Left ventricle myocardium inferior (tissue), 1 donor: ENCODE results near the gene RAD18. TPM values are rescaled to one million over a fixed set of nuclear protein-coding genes. Genes with fewer than 3 reads are reported as not detected.

Experiments used
- DNase-seq: peaks from one replicate; pipeline ENCODE4 v3.0.0-alpha.2; 2020
- H3K27ac ChIP-seq: fragments of 200-600 bp; replicated peaks from 2 replicates; pipeline ENCODE4 v1.8.0; 2021
- H3K27me3 ChIP-seq: fragments of 200-600 bp; 2 replicates; pipeline ENCODE4 v1.8.0; 2021; ENCODE audit warnings: low read depth
- H3K36me3 ChIP-seq: fragments of 200-600 bp; 2 replicates; pipeline ENCODE4 v1.8.0; 2021
- H3K4me1 ChIP-seq: fragments of 200-600 bp; 2 replicates; pipeline ENCODE4 v1.8.0; 2021
- H3K4me3 ChIP-seq: fragments of 200-600 bp; 2 replicates; pipeline ENCODE4 v1.8.0; 2021; ENCODE audit warnings: mild to moderate bottlenecking, moderate library complexity
- H3K9me3 ChIP-seq: fragments of 200-600 bp; replicated peaks from 2 replicates; pipeline ENCODE4 v1.8.0; 2021
- CTCF ChIP-seq: fragments of 200-600 bp; IDR thresholded peaks from 2 replicates; pipeline ENCODE4 v1.8.0; 2021; ENCODE audit warnings: antibody characterized with exemption, mild to moderate bottlenecking, borderline replicate concordance
- intact Hi-C: fragments of 100-400 bp; cut with micrococcal nuclease; formaldehyde crosslinking; loops from one replicate; pipeline ENCODE4 v1.11.0; 2022
- total RNA-seq: library from RNA; stranded (reverse); fragmentation: NEBNext Ultra II Directional; extraction: Animal tissue kit (Norgen Biotek cat#: 25700); gene quantifications from one replicate; pipeline ENCODE4 v1.2.1, GENCODE V29; 2021
- donor health status: DM: no; HTN: yes; CAD: no; lungs with severe emphysema.

The RAD18 gene
- total RNA-seq, 1 donor from 2014 or later, result 6.8 TPM

DNA sequence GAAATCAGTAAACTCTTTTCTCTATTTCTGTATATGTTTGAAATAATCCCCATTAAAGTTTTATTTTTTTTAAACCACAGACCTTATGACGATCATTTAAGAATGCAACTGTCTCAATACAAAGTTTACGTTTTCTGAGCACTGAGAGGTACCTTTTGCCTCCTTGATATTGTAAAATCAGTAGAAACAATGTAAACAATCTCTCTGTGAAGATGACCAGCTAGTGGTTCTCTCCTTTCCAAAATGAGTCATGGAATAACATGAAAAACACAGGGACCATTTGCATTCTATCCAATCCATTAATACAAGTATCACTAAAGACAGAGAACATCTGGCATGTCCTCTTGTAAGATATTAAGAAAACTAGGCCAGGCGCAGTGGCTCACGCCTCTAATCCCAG, 48.8 kb downstream of the RAD18 start:
- H3K36me3 ChIP-seq, result peaks cover 4% of the 10 kb centered on the region
- no peak overlapping the region for H3K27ac ChIP-seq
- no peaks in the 10 kb centered on the region for H3K4me1 ChIP-seq
- intact Hi-C loops, result no loop called here
- no peaks in the 10 kb centered on the region for H3K9me3 ChIP-seq
- no peak for DNase-seq
- H3K27me3 ChIP-seq, result no peaks in the 10 kb centered on the region
- H3K4me3 ChIP-seq, result no peak overlapping the region
- TF ChIP-seq CTCF, result no peak

- Histone ChIP-seq H3K4me1 (no peaks in the 10 kb centered on the region), H3K27ac (no peak overlapping the region), H3K27me3 (no peaks in the 10 kb centered on the region), H3K36me3 (no peaks in the 10 kb centered on the region), H3K4me3 (no peak overlapping the region), H3K9me3 (no peaks in the 10 kb centered on the region)
- DNase-seq, result no peak
- intact Hi-C loops, result no loop called here
- no peak for TF ChIP-seq CTCF
These were observed 51.5 kb downstream of the RAD18 start for GRCh38 chr3:8911781-8912180.

GRCh38 chr3:8909160-8909559, 54.1 kb downstream of the RAD18 start:
- H3K4me3 ChIP-seq, result no peak overlapping the region
- H3K36me3 ChIP-seq, result no peaks in the 10 kb centered on the region
- H3K27me3 ChIP-seq, result no peaks in the 10 kb centered on the region
- H3K9me3 ChIP-seq, result no peaks in the 10 kb centered on the region
- no peak for DNase-seq
- intact Hi-C loops, result no loop called here
- no peak for TF ChIP-seq CTCF
- H3K27ac ChIP-seq, result no peak overlapping the region
- no peaks in the 10 kb centered on the region for H3K4me1 ChIP-seq

DNA sequence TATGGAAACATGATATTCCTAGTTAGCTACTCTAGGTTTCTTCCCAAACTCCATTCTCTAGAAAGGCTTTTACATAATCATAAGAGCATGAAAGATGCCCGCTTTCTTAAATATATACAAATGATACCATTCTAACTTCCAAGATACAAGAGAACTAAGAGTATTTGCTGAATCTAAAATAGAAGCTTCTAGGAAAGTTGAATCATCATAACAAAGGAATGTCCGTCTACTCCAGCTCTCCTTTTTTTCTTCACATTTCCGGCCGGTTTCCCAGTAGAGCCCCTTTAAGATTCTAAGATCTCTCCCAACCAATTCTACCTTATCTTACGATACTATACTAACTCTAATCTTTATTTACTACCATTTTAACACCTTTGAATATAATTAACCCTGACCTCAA, 60.1 kb downstream of the RAD18 start:
- TF ChIP-seq CTCF, result no peak
- Histone ChIP-seq H3K9me3 (no peaks in the 10 kb centered on the region), H3K4me3 (no peak overlapping the region), H3K36me3 (no peaks in the 10 kb centered on the region), H3K27me3 (no peaks in the 10 kb centered on the region), H3K27ac (no peak overlapping the region), H3K4me1 (peaks cover 10% of the 10 kb centered on the region)
- intact Hi-C loops, result no loop called here
- no peak for DNase-seq

DNA sequence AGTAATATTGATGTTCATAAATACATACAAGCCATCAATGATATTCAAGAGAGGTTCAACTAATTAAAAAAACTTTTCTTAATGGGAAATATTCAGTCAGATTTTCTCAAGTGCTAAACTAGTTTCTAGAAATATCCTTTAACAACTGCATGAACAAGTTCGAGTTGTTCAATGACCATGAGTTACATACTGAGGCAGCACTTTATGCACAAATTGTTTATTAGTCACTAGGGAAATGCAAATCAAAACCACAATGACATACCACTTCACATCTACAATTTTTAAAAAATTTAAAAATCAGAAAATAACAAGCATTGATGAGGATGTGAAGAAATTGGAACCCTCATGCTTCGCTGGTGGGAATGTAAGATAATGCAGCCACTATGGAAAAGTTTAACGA, 62.4 kb downstream of the RAD18 start:
- intact Hi-C loops, result no loop called here
- peaks cover 10% of the 10 kb centered on the region for H3K4me1 ChIP-seq

More for the DNA sequence above, 62.4 kb downstream of the RAD18 start:
- H3K27me3 ChIP-seq, result no peaks in the 10 kb centered on the region
- H3K4me3 ChIP-seq, result no peak overlapping the region
- TF ChIP-seq CTCF, result no peak
- no peak overlapping the region for H3K27ac ChIP-seq
- no peak for DNase-seq
- H3K36me3 ChIP-seq, result peaks cover 11% of the 10 kb centered on the region
- no peaks in the 10 kb centered on the region for H3K9me3 ChIP-seq
